ENCODE results near the gene RAF1. TPM values are rescaled to one million over a fixed set of nuclear protein-coding genes. Genes with fewer than 3 reads are reported as not detected.

RAF1 gene
- total and polyA plus RNA-seq, 10 donors: 31.6 to 153 (median 110) TPM

- intact Hi-C loops (cut with DNase I; ENCODE audit: low total_unique reads): loop anchor here (10.0 kb wide), 2 partner anchors 75 to 105 kb away; partner anchors contain the start of genes RAF1 and TSEN2
- Histone ChIP-seq H3K27me3 (replicated peaks in 1 of 7) (peaks cover 0 to 17% (median 0%) of the 10 kb centered on the region in 7 donors), H3K27ac (no peak overlapping the region), H3K9me3 (no peaks in the 10 kb centered on the region), H3K36me3 (peaks cover 0 to 5% (median 0%) of the 10 kb centered on the region in 6 donors), H3K4me1 (peaks cover 9 to 74% (median 53%) of the 10 kb centered on the region in 6 donors), H3K4me3 (no peak overlapping the region)
- TF ChIP-seq CTCF (IDR thresholded peaks at IDR 0.05 in 8 of 11, conservative IDR thresholded peaks at IDR 0.05 in 3 of 11): no peak
- TF ChIP-seq POLR2A (IDR thresholded peaks at IDR 0.05): no peak
- TF ChIP-seq POLR2AphosphoS5 (IDR thresholded peaks at IDR 0.05): no peak
- no peak for DNase-seq
- 85 to 92% (median 89%) methylated on average over 3 of the region's 3 CpGs for WGBS, 5 donors
Observed at GRCh38 chr3:12559520-12559919, 104.4 kb downstream of the RAF1 start.

GRCh38 chr3:12558706-12559105 is 105.2 kb downstream of the RAF1 start:
- Histone ChIP-seq H3K4me3 (peak overlapping the region in 2 of 8 donors; percentile 80 to 86), H3K9me3 (no peaks in the 10 kb centered on the region), H3K4me1 (peaks cover 14 to 82% (median 60%) of the 10 kb centered on the region in 6 donors), H3K27ac (no peak overlapping the region), H3K36me3 (peaks cover 0 to under 1% (median 0%) of the 10 kb centered on the region in 6 donors), H3K27me3 (replicated peaks in 1 of 7) (peaks cover 0 to 25% (median 4%) of the 10 kb centered on the region in 7 donors)
- intact Hi-C loops (cut with DNase I; ENCODE audit: low total_unique reads): loop anchor here (10.0 kb wide), 2 partner anchors 74 to 106 kb away; partner anchors contain the start of genes RAF1 and TSEN2
- no peak for TF ChIP-seq POLR2A (IDR thresholded peaks at IDR 0.05)
- TF ChIP-seq CTCF (IDR thresholded peaks at IDR 0.05 in 8 of 11, conservative IDR thresholded peaks at IDR 0.05 in 3 of 11): no peak
- WGBS, 5 donors: 88 to 92% (median 90%) methylated on average over 4 of the region's 4 CpGs
- DNase-seq: no peak

GRCh38 chr3:12557473-12558100 is 106.3 kb downstream of the RAF1 start:
- H3K4me3 ChIP-seq: peak overlapping the region; percentile 65 to 93 (median 83)
- no peak for DNase-seq
- H3K27me3 ChIP-seq (replicated peaks in 1 of 7): peaks cover 0 to 36% (median 4%) of the 10 kb centered on the region in 7 donors
- no peaks in the 10 kb centered on the region for H3K36me3 ChIP-seq
- no peaks in the 10 kb centered on the region for H3K9me3 ChIP-seq
- intact Hi-C loops (cut with DNase I; ENCODE audit: low total_unique reads): loop anchor here (10.0 kb wide), 2 partner anchors 73 to 107 kb away; partner anchors contain the start of genes RAF1 and TSEN2
- H3K4me1 ChIP-seq: peaks cover 16 to 80% (median 61%) of the 10 kb centered on the region in 6 donors
- peak overlapping the region; percentile 96 to 99 (median 97) for H3K27ac ChIP-seq
- TF ChIP-seq CTCF (IDR thresholded peaks at IDR 0.05 in 8 of 11, conservative IDR thresholded peaks at IDR 0.05 in 3 of 11) (no peak), POLR2A (IDR thresholded peaks at IDR 0.05) (no peak), POLR2AphosphoS5 (IDR thresholded peaks at IDR 0.05) (no peak)
- WGBS, 5 donors: 1 to 3% (median 2%) methylated on average over 18 of the region's 18 CpGs

All from spleen (tissue), 11 donors.